ENCODE measurements around the gene FRAS1.
"Not testable (repeated sequence)": the region's sequence is repeated elsewhere in the genome, so short reads cannot be mapped to it uniquely, and the experiment has no call there.

The FRAS1 gene

GRCh38 chr4:78057600-78058550, 752 bp downstream of the FRAS1 start:
- no peak for DNase-seq (ENCODE audit: low read depth in 2 of 2)

- DNase-seq (ENCODE audit: low read depth in 2 of 2), result no peak
Observed at GRCh38 chr4:78058591-78059523, 1.7 kb downstream of the FRAS1 start.

- no peak for DNase-seq (ENCODE audit: low read depth in 2 of 2)
Observed at GRCh38 chr4:78059524-78059889, 2.4 kb downstream of the FRAS1 start.

- no peak for DNase-seq (ENCODE audit: low read depth in 2 of 2)
Observed at GRCh38 chr4:78059938-78060337, 2.8 kb downstream of the FRAS1 start.

GRCh38 chr4:78061939-78062570, 4.9 kb downstream of the FRAS1 start:
- DNase-seq (ENCODE audit: low read depth in 2 of 2), result no peak

- no peak for DNase-seq (ENCODE audit: low read depth in 2 of 2)
Observed at GRCh38 chr4:78065508-78066192, 8.5 kb downstream of the FRAS1 start.

GRCh38 chr4:78068481-78068880, 11.4 kb downstream of the FRAS1 start:
- DNase-seq (ENCODE audit: low read depth in 2 of 2), result no peak

- DNase-seq (ENCODE audit: low read depth in 2 of 2), result no peak
Observed at GRCh38 chr4:78069319-78069718, 12.2 kb downstream of the FRAS1 start.

- DNase-seq (ENCODE audit: low read depth in 2 of 2), result no peak
Observed at GRCh38 chr4:78069859-78070258, 12.7 kb downstream of the FRAS1 start.

- DNase-seq (ENCODE audit: low read depth in 2 of 2), result no peak
Observed at GRCh38 chr4:78070731-78071282, 13.7 kb downstream of the FRAS1 start.

- DNase-seq (ENCODE audit: low read depth in 2 of 2), result no peak
Observed at GRCh38 chr4:78074759-78075158, 17.6 kb downstream of the FRAS1 start.

- no peak for DNase-seq (ENCODE audit: low read depth in 2 of 2)
Observed at GRCh38 chr4:78075986-78076385, 18.9 kb downstream of the FRAS1 start.

- DNase-seq (ENCODE audit: low read depth in 2 of 2), result no peak
Observed at GRCh38 chr4:78078101-78078500, 21.0 kb downstream of the FRAS1 start.

GRCh38 chr4:78079726-78080430, 22.8 kb downstream of the FRAS1 start:
- DNase-seq (ENCODE audit: low read depth in 2 of 2), result no peak

GRCh38 chr4:78081541-78081940, 24.4 kb downstream of the FRAS1 start:
- no peak for DNase-seq (ENCODE audit: low read depth in 2 of 2)

- DNase-seq (ENCODE audit: low read depth in 2 of 2), result no peak
Observed at GRCh38 chr4:78083035-78083434, 25.9 kb downstream of the FRAS1 start.

GRCh38 chr4:78091534-78091933, 34.4 kb downstream of the FRAS1 start:
- no peak for DNase-seq (ENCODE audit: low read depth in 2 of 2)

- not testable (repeated sequence) for DNase-seq (ENCODE audit: low read depth in 2 of 2)
Observed at GRCh38 chr4:78092350-78092749, 35.2 kb downstream of the FRAS1 start.

- no peak for DNase-seq (ENCODE audit: low read depth in 2 of 2)
Observed at GRCh38 chr4:78092850-78093249, 35.7 kb downstream of the FRAS1 start.

GRCh38 chr4:78095081-78095480, 38.0 kb downstream of the FRAS1 start:
- DNase-seq (ENCODE audit: low read depth in 2 of 2), result no peak

GRCh38 chr4:78099058-78099457, 41.9 kb downstream of the FRAS1 start:
- DNase-seq (ENCODE audit: low read depth in 2 of 2), result no peak

Data from stimulated activated CD4-positive, alpha-beta T cell treated with anti-CD3 and anti-CD28 coated beads, Interleukin-1b, Interleukin-23, amount 100 ng/mL, for 1 hour (primary cell).